Tibial nerve (tissue), 4 donors: ENCODE results near the gene FBLN2.

Experiments used
- EP300 ChIP-seq, 2 donors: sonication (generic); formaldehyde crosslinking; IDR thresholded peaks; one replicate each; pipeline ENCODE4 v1.6.1; 2017; ENCODE audit warnings: antibody characterized with exemption in 2 of 2, mild to moderate bottlenecking in 1 of 2
- TF ChIP-seq, protein P1 (sequence below), 5 experiments: fragments of 200-600 bp in 3 of 5; fragments of 450-650 bp in 2 of 5; sonication (generic) in 3 of 5; IDR thresholded peaks; one replicate each; pipeline ENCODE4 v1.5.1; 2016 to 2019; ENCODE audit warnings: antibody characterized with exemption in 5 of 5, mild to moderate bottlenecking in 3 of 5, moderate library complexity in 2 of 5

DNA sequence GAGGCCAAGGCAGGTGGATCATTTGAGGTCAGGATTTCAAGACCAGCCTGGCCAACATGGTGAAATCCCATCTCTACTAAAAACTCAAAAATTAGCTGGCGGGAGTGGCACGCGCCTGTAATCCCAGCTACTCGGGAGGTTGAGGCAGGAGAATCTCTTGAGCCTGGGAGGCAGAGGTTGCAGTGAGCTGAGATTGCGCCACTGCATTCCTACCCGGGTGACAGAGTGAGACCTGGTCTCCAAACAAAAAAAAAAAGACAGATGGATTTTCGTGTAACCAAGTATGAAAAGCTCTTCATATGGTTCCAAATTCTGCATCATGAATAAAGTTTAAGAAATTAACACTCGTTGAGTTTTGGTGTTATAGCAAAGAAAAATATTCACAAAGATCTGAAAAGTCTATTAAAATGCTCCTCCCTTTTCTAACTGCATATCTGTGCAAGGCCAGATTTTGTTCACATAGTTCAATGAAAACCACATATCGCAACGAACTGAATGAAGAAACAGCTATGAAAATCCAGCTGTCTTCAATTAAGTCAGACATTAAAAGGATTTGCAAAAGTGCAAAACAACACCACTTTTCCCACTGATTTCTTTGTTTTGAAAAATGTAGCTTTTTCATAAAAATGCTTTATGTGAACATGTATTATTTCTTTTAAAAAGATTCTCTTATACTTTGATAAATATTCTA, 23.8 kb upstream of the FBLN2 start:
- TF ChIP-seq, protein P1, sequence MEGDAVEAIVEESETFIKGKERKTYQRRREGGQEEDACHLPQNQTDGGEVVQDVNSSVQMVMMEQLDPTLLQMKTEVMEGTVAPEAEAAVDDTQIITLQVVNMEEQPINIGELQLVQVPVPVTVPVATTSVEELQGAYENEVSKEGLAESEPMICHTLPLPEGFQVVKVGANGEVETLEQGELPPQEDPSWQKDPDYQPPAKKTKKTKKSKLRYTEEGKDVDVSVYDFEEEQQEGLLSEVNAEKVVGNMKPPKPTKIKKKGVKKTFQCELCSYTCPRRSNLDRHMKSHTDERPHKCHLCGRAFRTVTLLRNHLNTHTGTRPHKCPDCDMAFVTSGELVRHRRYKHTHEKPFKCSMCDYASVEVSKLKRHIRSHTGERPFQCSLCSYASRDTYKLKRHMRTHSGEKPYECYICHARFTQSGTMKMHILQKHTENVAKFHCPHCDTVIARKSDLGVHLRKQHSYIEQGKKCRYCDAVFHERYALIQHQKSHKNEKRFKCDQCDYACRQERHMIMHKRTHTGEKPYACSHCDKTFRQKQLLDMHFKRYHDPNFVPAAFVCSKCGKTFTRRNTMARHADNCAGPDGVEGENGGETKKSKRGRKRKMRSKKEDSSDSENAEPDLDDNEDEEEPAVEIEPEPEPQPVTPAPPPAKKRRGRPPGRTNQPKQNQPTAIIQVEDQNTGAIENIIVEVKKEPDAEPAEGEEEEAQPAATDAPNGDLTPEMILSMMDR (IDR thresholded peaks at IDR 0.05): no peak
- TF ChIP-seq EP300 (IDR thresholded peaks at IDR 0.05): no peak
